ENCODE measurements around the gene CACNA2D3. TPM values are rescaled to one million over a fixed set of nuclear protein-coding genes. Genes with fewer than 3 reads are reported as not detected.

Gene CACNA2D3
- total RNA-seq, 2 donors from 2014 or later, result not detected

GRCh38 chr3:54311211-54311747 is 188.9 kb downstream of the CACNA2D3 start:
- DNase-seq (ENCODE audit: low spot score in 2 of 2), result no peak
- no peaks in the 10 kb centered on the region for H3K36me3 Mint-ChIP-seq
- no peak for ATAC-seq
- H3K27ac Mint-ChIP-seq, result no peak overlapping the region
- peaks cover 0 to 3% of the 10 kb centered on the region in 2 donors for H3K9me3 Mint-ChIP-seq

- no peak for DNase-seq (ENCODE audit: low spot score in 2 of 2)
- Mint-ChIP-seq H3K36me3 (no peaks in the 10 kb centered on the region), H3K27ac (no peak overlapping the region), H3K9me3 (peaks cover 0 to 3% of the 10 kb centered on the region in 2 donors)
- ATAC-seq, result no peak
These were observed 190.0 kb downstream of the CACNA2D3 start for GRCh38 chr3:54312156-54312899.

- DNase-seq (ENCODE audit: low spot score in 2 of 2) (no peak), ATAC-seq (no peak)
- H3K9me3 Mint-ChIP-seq, result peaks cover 2 to 5% of the 10 kb centered on the region in 2 donors
- no peak overlapping the region for H3K27ac Mint-ChIP-seq
- no peaks in the 10 kb centered on the region for H3K36me3 Mint-ChIP-seq
These were observed 191.1 kb downstream of the CACNA2D3 start for GRCh38 chr3:54313418-54313817.

GRCh38 chr3:54321520-54321919 is 199.2 kb downstream of the CACNA2D3 start:
- Mint-ChIP-seq H3K27ac (no peak overlapping the region), H3K36me3 (no peaks in the 10 kb centered on the region), H3K9me3 (peaks cover 2 to 5% of the 10 kb centered on the region in 2 donors)
- DNase-seq (ENCODE audit: low spot score in 2 of 2) (no peak), ATAC-seq (no peak)

GRCh38 chr3:54322354-54322753 is 200.0 kb downstream of the CACNA2D3 start:
- Mint-ChIP-seq H3K9me3 (peaks cover 2 to 5% of the 10 kb centered on the region in 2 donors), H3K27ac (no peak overlapping the region), H3K36me3 (no peaks in the 10 kb centered on the region)
- DNase-seq (ENCODE audit: low spot score in 2 of 2), result no peak
- no peak for ATAC-seq

- H3K36me3 Mint-ChIP-seq, result no peaks in the 10 kb centered on the region
- DNase-seq (ENCODE audit: low spot score in 2 of 2) (no peak), ATAC-seq (no peak)
- no peaks in the 10 kb centered on the region for H3K9me3 Mint-ChIP-seq
- H3K27ac Mint-ChIP-seq, result no peak overlapping the region
These were observed 201.8 kb downstream of the CACNA2D3 start for GRCh38 chr3:54324103-54324502.

GRCh38 chr3:54326951-54327350 is 204.6 kb downstream of the CACNA2D3 start:
- Mint-ChIP-seq H3K27ac (no peak overlapping the region), H3K36me3 (no peaks in the 10 kb centered on the region), H3K9me3 (no peaks in the 10 kb centered on the region)
- ATAC-seq (no peak), DNase-seq (ENCODE audit: low spot score in 2 of 2) (no peak)

GRCh38 chr3:54331341-54331740 is 209.0 kb downstream of the CACNA2D3 start:
- Mint-ChIP-seq H3K36me3 (no peaks in the 10 kb centered on the region), H3K27ac (no peak overlapping the region), H3K9me3 (no peaks in the 10 kb centered on the region)
- ATAC-seq, result no peak
- DNase-seq (ENCODE audit: low spot score in 2 of 2), result no peak

GRCh38 chr3:54337846-54338245 is 215.5 kb downstream of the CACNA2D3 start:
- H3K36me3 Mint-ChIP-seq, result no peaks in the 10 kb centered on the region
- ATAC-seq (no peak), DNase-seq (ENCODE audit: low spot score in 2 of 2) (no peak)
- no peaks in the 10 kb centered on the region for H3K9me3 Mint-ChIP-seq
- H3K27ac Mint-ChIP-seq, result no peak overlapping the region

GRCh38 chr3:54339608-54340007 is 217.3 kb downstream of the CACNA2D3 start:
- Mint-ChIP-seq H3K9me3 (no peaks in the 10 kb centered on the region), H3K36me3 (no peaks in the 10 kb centered on the region), H3K27ac (no peak overlapping the region)
- ATAC-seq (no peak), DNase-seq (ENCODE audit: low spot score in 2 of 2) (no peak)

GRCh38 chr3:54341811-54342210 is 219.5 kb downstream of the CACNA2D3 start:
- DNase-seq (ENCODE audit: low spot score in 2 of 2) (no peak), ATAC-seq (no peak)
- H3K27ac Mint-ChIP-seq, result no peak overlapping the region
- no peaks in the 10 kb centered on the region for H3K9me3 Mint-ChIP-seq
- no peaks in the 10 kb centered on the region for H3K36me3 Mint-ChIP-seq

GRCh38 chr3:54342676-54343075 is 220.3 kb downstream of the CACNA2D3 start:
- ATAC-seq, result no peak
- H3K27ac Mint-ChIP-seq, result no peak overlapping the region
- H3K36me3 Mint-ChIP-seq, result no peaks in the 10 kb centered on the region
- DNase-seq (ENCODE audit: low spot score in 2 of 2), result no peak
- H3K9me3 Mint-ChIP-seq, result no peaks in the 10 kb centered on the region

GRCh38 chr3:54343495-54343894 is 221.1 kb downstream of the CACNA2D3 start:
- Mint-ChIP-seq H3K36me3 (no peaks in the 10 kb centered on the region), H3K9me3 (no peaks in the 10 kb centered on the region), H3K27ac (no peak overlapping the region)
- no peak for DNase-seq (ENCODE audit: low spot score in 2 of 2)
- no peak for ATAC-seq

GRCh38 chr3:54344601-54345231 is 222.4 kb downstream of the CACNA2D3 start:
- DNase-seq (ENCODE audit: low spot score in 2 of 2) (no peak), ATAC-seq (no peak)
- H3K36me3 Mint-ChIP-seq, result no peaks in the 10 kb centered on the region
- no peaks in the 10 kb centered on the region for H3K9me3 Mint-ChIP-seq
- no peak overlapping the region for H3K27ac Mint-ChIP-seq

GRCh38 chr3:54345847-54346375 is 223.6 kb downstream of the CACNA2D3 start:
- DNase-seq (ENCODE audit: low spot score in 2 of 2), result no peak
- Mint-ChIP-seq H3K27ac (no peak overlapping the region), H3K9me3 (no peaks in the 10 kb centered on the region), H3K36me3 (no peaks in the 10 kb centered on the region)
- ATAC-seq, result no peak

- H3K9me3 Mint-ChIP-seq, result no peaks in the 10 kb centered on the region
- H3K36me3 Mint-ChIP-seq, result no peaks in the 10 kb centered on the region
- DNase-seq (ENCODE audit: low spot score in 2 of 2), result no peak
- ATAC-seq, result no peak
- no peak overlapping the region for H3K27ac Mint-ChIP-seq
These were observed 224.7 kb downstream of the CACNA2D3 start for GRCh38 chr3:54347060-54347459.

GRCh38 chr3:54347933-54348332 is 225.6 kb downstream of the CACNA2D3 start:
- ATAC-seq (no peak), DNase-seq (ENCODE audit: low spot score in 2 of 2) (no peak)
- Mint-ChIP-seq H3K9me3 (no peaks in the 10 kb centered on the region), H3K27ac (no peak overlapping the region), H3K36me3 (no peaks in the 10 kb centered on the region)
